ENCODE results near the gene PCDHGB7.
"Not testable (repeated sequence)": the region's sequence is repeated elsewhere in the genome, so short reads cannot be mapped to it uniquely, and the experiment has no call there.

Gene PCDHGB7

GRCh38 chr5:141397756-141398551 lies 19.5 kb upstream of the PCDHGB7 start, which contains the start of gene PCDHGB5:
PCDHGB5 (plus strand) TSS chr5:141397947; CDS start chr5:141398128, 181 bp downstream.
- not testable (repeated sequence) for DNase-seq

GRCh38 chr5:141398608-141399007 lies 18.9 kb upstream of the PCDHGB7 start:
- no peak for DNase-seq

DNA sequence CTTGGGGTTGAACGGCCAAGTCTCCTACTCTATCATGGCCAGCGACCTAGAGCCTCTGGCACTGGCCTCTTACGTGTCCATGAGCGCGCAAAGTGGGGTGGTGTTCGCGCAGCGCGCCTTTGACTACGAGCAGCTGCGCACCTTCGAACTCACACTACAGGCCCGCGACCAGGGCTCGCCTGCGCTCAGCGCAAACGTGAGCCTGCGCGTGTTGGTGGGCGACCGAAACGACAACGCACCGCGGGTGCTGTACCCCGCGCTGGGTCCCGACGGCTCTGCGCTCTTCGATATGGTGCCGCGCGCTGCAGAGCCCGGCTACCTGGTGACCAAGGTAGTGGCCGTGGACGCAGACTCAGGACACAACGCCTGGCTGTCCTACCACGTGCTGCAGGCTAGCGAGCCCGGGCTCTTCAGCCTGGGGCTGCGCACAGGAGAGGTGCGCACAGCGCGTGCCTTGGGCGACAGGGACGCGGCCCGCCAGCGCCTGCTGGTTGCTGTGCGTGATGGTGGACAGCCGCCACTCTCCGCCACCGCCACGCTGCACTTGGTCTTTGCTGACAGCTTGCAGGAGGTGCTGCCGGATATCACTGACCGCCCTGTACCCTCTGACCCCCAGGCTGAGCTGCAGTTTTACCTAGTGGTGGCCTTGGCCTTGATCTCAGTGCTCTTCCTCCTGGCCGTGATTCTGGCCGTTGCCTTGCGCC lies 17.8 kb upstream of the PCDHGB7 start:
- no peak for DNase-seq

GRCh38 chr5:141402553-141403243 lies 14.8 kb upstream of the PCDHGB7 start, which contains the start of gene PCDHGA9:
PCDHGA9 (plus strand) TSS chr5:141402778; CDS start chr5:141402953, 175 bp downstream.
- no peak for DNase-seq

DNA sequence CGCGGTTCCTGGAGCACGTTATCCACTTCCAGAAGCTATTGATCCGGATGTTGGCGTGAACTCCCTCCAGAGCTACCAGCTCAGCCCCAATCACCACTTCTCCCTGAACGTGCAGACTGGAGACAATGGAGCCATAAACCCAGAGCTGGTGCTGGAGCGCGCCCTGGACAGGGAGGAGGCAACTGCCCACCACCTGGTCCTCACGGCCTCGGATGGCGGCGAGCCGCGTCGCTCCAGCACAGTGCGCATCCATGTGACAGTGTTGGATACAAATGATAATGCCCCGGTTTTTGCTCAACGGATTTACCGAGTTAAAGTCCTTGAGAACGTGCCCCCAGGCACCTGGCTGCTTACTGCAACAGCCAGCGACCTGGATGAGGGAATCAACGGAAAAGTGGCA lies 14.1 kb upstream of the PCDHGB7 start:
- no peak for DNase-seq

GRCh38 chr5:141407790-141408505 lies 9.5 kb upstream of the PCDHGB7 start, which contains the start of gene PCDHGB6:
PCDHGB6 (plus strand) TSS chr5:141408021; CDS start chr5:141408203, 182 bp downstream.
- DNase-seq = not testable (repeated sequence)

- DNase-seq = no peak
Measured at GRCh38 chr5:141409598-141410306, 7.7 kb upstream of the PCDHGB7 start.

DNA sequence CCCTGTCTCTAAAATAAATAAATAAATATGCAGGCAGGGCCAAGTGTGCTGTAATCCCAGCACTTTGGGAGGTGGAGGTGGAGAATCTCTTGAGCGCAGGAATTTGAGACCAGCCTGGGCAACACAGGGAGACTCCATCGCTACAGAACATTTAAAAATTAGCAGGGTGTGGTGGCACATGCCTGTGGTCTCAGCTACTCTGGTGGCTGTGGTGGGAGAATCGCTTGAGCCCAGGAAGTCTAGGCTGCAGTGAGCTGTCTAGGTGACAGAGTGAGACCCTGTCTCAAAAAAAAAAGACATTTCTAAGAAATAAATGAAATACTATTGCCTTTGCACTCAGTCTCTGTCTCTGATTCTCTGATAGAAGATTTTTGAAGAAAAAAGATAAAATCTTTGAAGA lies 5.9 kb upstream of the PCDHGB7 start:
- DNase-seq = no peak

- no peak for DNase-seq
Measured at GRCh38 chr5:141412854-141413539, 4.5 kb upstream of the PCDHGB7 start, which contains the start of gene PCDHGA10. PCDHGA10 (plus strand) TSS chr5:141412987; CDS start chr5:141413176, 189 bp downstream.

DNA sequence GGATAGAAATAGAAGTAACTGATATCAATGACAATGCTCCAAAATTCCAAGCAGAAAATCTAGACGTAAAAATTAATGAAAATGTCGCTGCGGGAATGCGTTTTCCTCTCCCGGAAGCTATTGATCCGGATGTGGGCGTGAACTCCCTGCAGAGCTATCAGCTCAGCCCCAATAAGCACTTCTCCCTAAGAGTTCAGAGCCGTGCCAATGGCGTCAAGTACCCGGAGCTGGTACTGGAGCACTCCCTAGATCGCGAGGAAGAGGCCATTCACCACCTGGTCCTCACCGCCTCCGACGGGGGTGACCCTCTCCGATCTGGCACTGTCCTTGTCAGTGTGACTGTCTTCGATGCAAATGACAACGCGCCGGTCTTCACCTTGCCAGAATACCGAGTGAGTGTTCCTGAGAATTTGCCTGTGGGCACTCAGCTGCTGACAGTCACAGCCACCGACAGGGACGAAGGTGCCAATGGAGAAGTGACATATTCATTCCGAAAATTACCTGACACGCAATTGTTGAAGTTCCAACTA lies 3.9 kb upstream of the PCDHGB7 start:
- DNase-seq = no peak

- not testable (repeated sequence) for DNase-seq
Measured at GRCh38 chr5:141414548-141415274, 2.8 kb upstream of the PCDHGB7 start.

DNA sequence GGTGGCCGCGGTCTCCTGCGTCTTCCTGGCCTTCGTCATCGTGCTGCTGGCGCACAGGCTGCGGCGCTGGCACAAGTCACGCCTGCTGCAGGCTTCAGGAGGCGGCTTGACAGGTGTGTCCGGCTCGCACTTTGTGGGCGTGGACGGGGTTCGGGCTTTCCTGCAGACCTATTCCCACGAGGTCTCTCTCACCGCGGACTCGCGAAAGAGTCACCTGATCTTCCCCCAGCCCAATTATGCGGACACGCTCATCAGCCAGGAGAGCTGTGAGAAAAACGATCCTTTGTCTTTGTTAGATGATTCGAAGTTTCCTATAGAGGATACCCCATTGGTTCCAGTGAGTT lies 2.2 kb upstream of the PCDHGB7 start:
- not testable (repeated sequence) for DNase-seq

GRCh38 chr5:141419074-141419880 lies 1.8 kb downstream of the PCDHGB7 start:
- DNase-seq = no peak

GRCh38 chr5:141420855-141421488 lies 3.5 kb downstream of the PCDHGB7 start, which contains the start of gene PCDHGA11:
PCDHGA11 (plus strand) TSS chr5:141421051; CDS start chr5:141421228, 177 bp downstream.
- no peak for DNase-seq

GRCh38 chr5:141421489-141421855 lies 4.0 kb downstream of the PCDHGB7 start:
- no peak for DNase-seq

- no peak for DNase-seq
Measured at GRCh38 chr5:141422742-141423291, 5.3 kb downstream of the PCDHGB7 start.

DNA sequence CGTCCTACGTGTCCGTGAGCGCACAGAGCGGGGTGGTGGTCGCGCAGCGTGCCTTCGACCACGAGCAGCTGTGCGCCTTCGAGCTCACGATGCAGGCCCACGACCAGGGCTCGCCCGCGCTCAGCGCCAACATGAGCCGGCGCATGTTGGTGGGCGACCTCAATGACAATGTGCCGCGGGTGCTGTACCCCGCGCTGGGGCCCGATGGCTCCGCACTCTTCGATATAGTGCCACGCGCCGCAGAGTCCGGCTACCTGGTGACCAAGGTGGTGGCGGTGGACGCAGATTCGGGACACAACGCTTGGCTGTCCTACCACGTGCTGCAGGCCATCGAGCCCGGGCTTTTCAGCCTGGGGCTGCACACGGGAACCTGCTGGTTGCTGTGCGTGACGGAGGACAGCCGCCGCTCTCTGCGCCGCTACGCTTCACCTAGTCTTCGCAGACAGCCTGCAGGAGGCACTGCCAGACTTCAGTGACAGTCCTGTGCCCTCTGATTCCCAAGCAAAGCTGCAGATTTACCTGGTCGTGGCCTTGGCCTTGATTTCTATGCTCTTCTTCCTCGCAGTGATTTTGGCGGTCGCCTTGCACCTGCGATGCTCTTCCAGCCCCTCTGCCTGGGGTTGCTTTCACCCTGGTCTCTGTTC lies 10.4 kb downstream of the PCDHGB7 start:
- DNase-seq = no peak

Data from NCI-H1105 (cell line).